GM20000 (cell line): ENCODE results near the gene ANK2.

Source experiments
- DNase-seq: peaks from one replicate; pipeline ENCODE4 v3.0.0; 2012; ENCODE audit warnings: low spot score
- TF ChIP-seq, protein P1 (sequence below): IDR thresholded peaks from 2 replicates; pipeline ENCODE4 v1.5.1; 2012; ENCODE audit warnings: mild to moderate bottlenecking, control low read depth; ENCODE audit errors: extremely low read depth, missing control alignments

Gene ANK2

DNA sequence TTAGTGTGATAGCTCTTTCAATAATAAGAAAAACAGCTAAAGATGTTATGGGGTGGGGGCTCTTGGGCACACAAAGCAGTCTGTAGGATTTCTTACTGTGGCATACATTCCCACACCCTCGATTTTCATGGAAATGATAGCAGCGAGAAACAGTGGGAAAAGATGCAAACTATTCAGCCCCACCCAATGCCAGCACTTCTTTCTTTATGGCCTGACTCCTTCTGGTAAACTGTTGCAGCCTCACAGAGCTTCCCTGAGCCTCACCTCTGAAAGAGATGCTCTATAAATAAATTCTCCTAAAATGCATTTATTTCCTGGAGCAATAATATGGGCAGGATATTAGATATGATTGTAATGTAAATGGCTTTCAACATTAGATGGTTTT lies 910 bp downstream of the ANK2 start:
- TF ChIP-seq, protein P1, sequence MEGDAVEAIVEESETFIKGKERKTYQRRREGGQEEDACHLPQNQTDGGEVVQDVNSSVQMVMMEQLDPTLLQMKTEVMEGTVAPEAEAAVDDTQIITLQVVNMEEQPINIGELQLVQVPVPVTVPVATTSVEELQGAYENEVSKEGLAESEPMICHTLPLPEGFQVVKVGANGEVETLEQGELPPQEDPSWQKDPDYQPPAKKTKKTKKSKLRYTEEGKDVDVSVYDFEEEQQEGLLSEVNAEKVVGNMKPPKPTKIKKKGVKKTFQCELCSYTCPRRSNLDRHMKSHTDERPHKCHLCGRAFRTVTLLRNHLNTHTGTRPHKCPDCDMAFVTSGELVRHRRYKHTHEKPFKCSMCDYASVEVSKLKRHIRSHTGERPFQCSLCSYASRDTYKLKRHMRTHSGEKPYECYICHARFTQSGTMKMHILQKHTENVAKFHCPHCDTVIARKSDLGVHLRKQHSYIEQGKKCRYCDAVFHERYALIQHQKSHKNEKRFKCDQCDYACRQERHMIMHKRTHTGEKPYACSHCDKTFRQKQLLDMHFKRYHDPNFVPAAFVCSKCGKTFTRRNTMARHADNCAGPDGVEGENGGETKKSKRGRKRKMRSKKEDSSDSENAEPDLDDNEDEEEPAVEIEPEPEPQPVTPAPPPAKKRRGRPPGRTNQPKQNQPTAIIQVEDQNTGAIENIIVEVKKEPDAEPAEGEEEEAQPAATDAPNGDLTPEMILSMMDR, result no peak
- no peak for DNase-seq

DNA sequence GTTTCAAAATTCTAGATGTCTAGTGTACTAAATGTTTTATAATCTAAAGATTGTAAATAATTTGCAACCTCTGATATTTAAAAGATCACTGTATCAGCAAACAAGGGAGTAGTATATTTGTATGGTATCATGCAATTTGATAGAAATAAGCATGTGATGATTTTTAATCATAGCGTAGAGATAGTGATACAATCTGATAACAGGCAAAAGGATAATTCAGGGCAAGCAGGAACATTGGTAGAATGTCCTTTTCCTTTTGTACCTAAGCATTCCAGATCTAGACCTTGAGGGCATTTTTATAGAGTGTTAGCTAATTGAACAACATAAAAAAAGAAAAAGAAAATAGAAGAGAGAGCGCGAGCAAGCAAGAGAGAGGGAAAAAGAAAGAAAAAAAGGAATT lies 1.4 kb downstream of the ANK2 start:
- DNase-seq, result no peak

DNA sequence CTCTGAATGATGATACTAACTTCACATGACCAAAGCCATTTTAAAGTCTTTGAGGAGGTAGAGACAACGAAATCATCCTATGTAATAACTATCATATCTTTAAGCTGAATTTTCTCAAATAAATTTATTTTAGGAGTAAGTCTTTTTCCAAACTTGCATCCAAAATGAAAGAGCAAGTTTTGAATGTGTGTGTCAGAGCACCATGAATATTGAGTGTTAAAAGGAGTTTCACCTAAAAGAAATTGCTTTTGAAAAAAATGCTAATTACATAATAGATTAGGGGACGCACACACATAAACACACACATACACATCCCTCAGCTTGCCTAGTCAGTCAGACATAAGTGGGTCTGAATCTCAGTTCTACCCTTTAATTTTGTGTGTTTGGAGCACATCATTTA lies 1.9 kb downstream of the ANK2 start:
- TF ChIP-seq, protein P1, result no peak
- no peak for DNase-seq

More for the DNA sequence above, 1.4 kb downstream of the ANK2 start:
- TF ChIP-seq, protein P1, result no peak

DNA sequence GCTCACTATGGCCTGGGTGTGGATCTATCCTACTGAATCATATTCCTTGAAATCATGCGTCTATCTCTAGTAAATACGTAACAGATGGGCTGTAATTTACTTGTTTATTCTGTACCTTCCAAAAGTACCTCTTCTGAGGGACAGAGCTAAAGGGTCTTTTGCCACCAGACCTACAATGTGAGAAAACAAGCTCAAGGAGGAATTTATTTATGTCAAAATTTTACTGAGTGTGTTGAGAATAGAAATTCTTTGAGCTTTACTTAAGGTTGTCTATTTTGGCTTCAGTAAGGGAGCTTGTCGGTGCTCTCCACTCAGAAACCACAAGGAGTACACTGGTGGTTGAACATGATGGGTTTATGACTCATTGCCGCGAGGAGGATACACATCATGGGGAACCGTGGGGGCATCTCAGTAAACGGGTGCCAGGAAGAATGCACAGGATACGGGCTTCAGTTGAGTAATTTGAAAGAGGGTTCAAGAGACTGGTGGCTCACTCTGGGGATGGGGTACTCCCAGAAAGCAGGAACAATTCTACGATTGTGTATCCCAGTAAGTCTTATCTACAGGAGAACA lies 3.0 kb downstream of the ANK2 start:
- TF ChIP-seq, protein P1, result no peak
- peak; percentile 33 for DNase-seq

DNA sequence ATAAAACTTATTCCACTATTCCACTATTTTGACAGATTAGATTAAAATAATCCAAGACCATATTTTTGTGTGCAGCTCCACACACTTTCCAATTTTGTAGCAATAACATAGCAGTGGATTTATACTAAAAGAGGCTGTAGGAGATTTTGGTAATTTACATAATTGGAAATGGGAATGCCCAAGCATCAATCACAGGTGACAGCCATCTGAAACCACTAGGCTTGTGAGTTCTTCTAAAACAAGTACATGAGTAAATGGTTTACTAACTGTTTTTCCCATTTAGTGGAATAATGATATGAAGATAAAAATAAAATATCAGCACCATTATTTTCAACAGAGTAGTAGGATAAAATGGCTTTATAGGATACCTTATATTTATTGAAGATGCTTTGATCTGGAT lies 4.4 kb downstream of the ANK2 start:
- DNase-seq, result no peak
- TF ChIP-seq, protein P1, result no peak

DNA sequence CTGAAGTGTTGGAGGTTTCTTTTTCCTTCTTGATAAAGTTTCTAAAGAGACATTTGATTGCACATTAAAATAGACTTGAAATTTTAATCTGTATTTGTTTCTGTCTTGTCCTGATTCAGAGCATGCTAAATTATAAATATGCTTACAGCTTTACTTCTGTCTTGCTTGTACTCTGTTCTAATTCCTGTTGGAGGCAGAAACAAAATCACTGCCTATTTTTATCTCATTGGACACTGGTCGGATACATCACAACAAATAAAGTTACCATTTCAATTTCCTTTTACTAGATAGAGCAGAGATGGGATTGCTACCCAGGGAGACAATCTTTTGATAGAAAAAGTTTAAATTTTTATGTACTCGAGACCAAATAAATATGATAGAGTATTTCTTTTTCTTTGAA lies 6.9 kb downstream of the ANK2 start:
- no peak for DNase-seq
- TF ChIP-seq, protein P1, result no peak

DNA sequence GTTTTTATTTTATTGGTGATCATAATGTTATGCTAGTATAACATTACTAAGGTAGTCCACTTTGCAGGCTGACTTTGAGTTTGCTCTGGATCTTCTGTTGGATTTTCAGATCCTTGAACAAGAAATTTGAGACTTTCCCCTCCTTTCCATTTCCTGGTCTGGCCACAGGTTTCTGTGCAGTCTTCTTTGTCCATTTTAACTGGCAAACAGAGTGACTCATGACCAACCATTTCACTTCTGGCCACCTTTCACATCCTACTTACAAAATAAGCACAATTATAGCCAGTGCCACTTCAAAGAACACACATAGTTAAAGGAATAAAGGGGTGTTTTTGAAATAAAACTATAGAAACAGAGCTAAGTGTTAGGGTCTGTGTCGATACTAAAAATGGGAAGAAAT lies 8.4 kb downstream of the ANK2 start:
- no peak for DNase-seq
- TF ChIP-seq, protein P1, result no peak
